ENCODE measurements around the gene FAM221A. TPM values are rescaled to one million over a fixed set of nuclear protein-coding genes. Genes with fewer than 3 reads are reported as not detected.
A peak's percentile ranks its signal among the peaks of the same experiment; 100 is the strongest.

The FAM221A gene
- total and polyA plus RNA-seq, 2 of the 8 experiments (the other 6 are each of a cell fraction or from before 2014, with no cell fraction given): 21.5 to 39.0 TPM

GRCh38 chr7:23645822-23646221, 34.2 kb upstream of the FAM221A start:
- Histone ChIP-seq H2BK12ac (ENCODE audit: low read depth, low read length) (no peak overlapping the region), H4K5ac (ENCODE audit: insufficient read length, low read depth, low read length) (no peak overlapping the region), H4K91ac (replicated peaks; ENCODE audit: insufficient read length, low read length) (no peak overlapping the region), H3K9me3 (ENCODE audit: insufficient read depth in 2 of 2, low read depth in 1 of 2, low read length in 1 of 2) (no peaks in the 10 kb centered on the region), H2BK5ac (ENCODE audit: low read depth, low read length) (no peak overlapping the region), H3K14ac (ENCODE audit: insufficient read length) (no peak overlapping the region), H3K36me3 (ENCODE audit: control insufficient read depth in 2 of 4, insufficient read depth in 4 of 4, low read length in 3 of 4) (no peaks in the 10 kb centered on the region), H4K20me1 (replicated peaks in 1 of 2; ENCODE audit: control insufficient read depth in 1 of 2, insufficient read depth in 2 of 2, low read length in 2 of 2) (no peaks in the 10 kb centered on the region), H2BK120ac (replicated peaks; ENCODE audit: low read depth, low read length) (no peak overlapping the region), H3K79me1 (ENCODE audit: low read depth, low read length) (no peaks in the 10 kb centered on the region), H3K23ac (ENCODE audit: insufficient read length) (no peak overlapping the region), H3K4me3 (ENCODE audit: extremely low read depth in 1 of 4, insufficient read depth in 2 of 4, low read depth in 3 of 4, low read length in 4 of 4) (no peak overlapping the region), H3K4me1 (replicated peaks in 1 of 4; ENCODE audit: control insufficient read depth in 3 of 4, insufficient read depth in 4 of 4, low read length in 3 of 4) (no peaks in the 10 kb centered on the region; a peak in 2 of 7 replicates), H3K23me2 (ENCODE audit: low read depth, low read length) (no peaks in the 10 kb centered on the region), H3K4me2 (ENCODE audit: insufficient read depth in 1 of 2, low read depth in 2 of 2, low read length in 2 of 2) (no peak overlapping the region), H2AK5ac (ENCODE audit: low read depth, low read length) (no peak overlapping the region), H2AFZ (ENCODE audit: low read length) (no peak overlapping the region), H3K9ac (replicated peaks in 1 of 4; ENCODE audit: extremely low read depth in 1 of 4, low read depth in 3 of 4, low read length in 3 of 4) (no peak overlapping the region), H3K79me2 (ENCODE audit: control insufficient read depth in 1 of 2, insufficient read depth in 2 of 2, low read length in 2 of 2) (no peaks in the 10 kb centered on the region), H2BK20ac (ENCODE audit: low read length) (no peak overlapping the region), H3K56ac (replicated peaks; ENCODE audit: insufficient read length, low read depth, low read length) (no peak overlapping the region), H2BK15ac (ENCODE audit: low read length) (no peak overlapping the region), H3K27me3 (replicated peaks in 1 of 4; ENCODE audit: control insufficient read depth in 3 of 4, extremely low read depth in 1 of 4, insufficient read depth in 3 of 4, low read length in 3 of 4) (no peaks in the 10 kb centered on the region), H3K27ac (ENCODE audit: low read depth, low read length) (no peak overlapping the region), H3K18ac (ENCODE audit: extremely low read depth, low read length) (no peak overlapping the region), H3K4ac (replicated peaks; ENCODE audit: insufficient read length, low read depth, low read length) (no peak overlapping the region), H4K8ac (ENCODE audit: extremely low read depth, insufficient read depth, low read length) (no peak overlapping the region)
- ChIA-PET CTCF (ENCODE audit: partially characterized antibody) (no interaction called here), POLR2A (ENCODE audit: partially characterized antibody) (no interaction called here)
- no peak for DNase-seq (ENCODE audit: low read depth in 1 of 2, low spot score in 2 of 2)
- FAIRE-seq: peak; percentile 65
- 100% methylated on average over 1 of the region's 1 CpG; no CpG with 5 or more reads in 1 of the 2 experiments for WGBS, 2 experiments (ENCODE audit: extremely low coverage in 1 of 2, insufficient coverage in 1 of 2, insufficient read length in 1 of 2, insufficient replicate concordance in 2 of 2, low coverage in 1 of 2, low lambda C conversion rate in 2 of 2, missing lambda C conversion rate in 1 of 2)
- TF ChIP-seq CHD7 (IDR thresholded peaks at IDR 0.05; ENCODE audit: insufficient replicate concordance, low read length): no peak

Measured in H1 (cell line).